A549 (cell line): ENCODE results near the gene CATSPERZ.

ENCODE experiments used
- CTCF ChIP-seq: fragments of >200 bp; sonication (Bioruptor Twin); formaldehyde crosslinking; IDR thresholded peaks from 3 replicates; pipeline ENCODE4 v1.5.1; 2016
- EP300 ChIP-seq, 2 experiments: fragments of >200 bp; sonication (Bioruptor Twin); formaldehyde crosslinking; IDR thresholded peaks; 2 replicates in 1 of 2; 3 replicates in 1 of 2; pipeline ENCODE4 v1.6.1; 2016 to 2017
- HDAC2 ChIP-seq: fragments of 200-600 bp; sonication (generic); IDR thresholded peaks from 2 replicates; pipeline ENCODE4 v1.6.1; 2016
- JUNB ChIP-seq: fragments of >200 bp; sonication (Bioruptor Twin); formaldehyde crosslinking; IDR thresholded peaks from 2 replicates; pipeline ENCODE4 v1.6.1; 2016
- NPAS2 ChIP-seq: fragments of 250-450 bp; sonication (Bioruptor Pico); IDR thresholded peaks from 2 replicates; pipeline ENCODE4 v1.8.0; 2022; ENCODE audit warnings: mild to moderate bottlenecking, moderate library complexity, borderline replicate concordance
- POLR2A ChIP-seq: IDR thresholded peaks from 2 replicates; pipeline ENCODE4 v1.6.1; 2012; ENCODE audit warnings: mild to moderate bottlenecking, low read length
- RCOR1 ChIP-seq: fragments of 150-350 bp; IDR thresholded peaks from 2 replicates; pipeline ENCODE4 v1.6.1; 2014; ENCODE audit warnings: antibody characterized with exemption, low read length, low read depth
- TF ChIP-seq, protein P1 (sequence below): IDR thresholded peaks from 2 replicates; pipeline ENCODE4 v1.6.1; 2012
- TF ChIP-seq, protein P2 (sequence below): fragments of 250-450 bp; sonication (Bioruptor Pico); IDR thresholded peaks from 2 replicates; pipeline ENCODE4 v1.5.0; 2021; ENCODE audit warnings: mild to moderate bottlenecking, moderate library complexity, borderline replicate concordance

GRCh38 chr11:64339286-64339685, 39.1 kb downstream of the CATSPERZ start:
- TF ChIP-seq CTCF (no peak), RCOR1 (no peak), EP300 (IDR thresholded peaks at IDR 0.05) (no peak), HDAC2 (no peak), JUNB (no peak), POLR2A (no peak), NPAS2 (no peak)
- TF ChIP-seq, protein P1, sequence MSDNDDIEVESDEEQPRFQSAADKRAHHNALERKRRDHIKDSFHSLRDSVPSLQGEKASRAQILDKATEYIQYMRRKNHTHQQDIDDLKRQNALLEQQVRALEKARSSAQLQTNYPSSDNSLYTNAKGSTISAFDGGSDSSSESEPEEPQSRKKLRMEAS = no peak
- TF ChIP-seq, protein P2, sequence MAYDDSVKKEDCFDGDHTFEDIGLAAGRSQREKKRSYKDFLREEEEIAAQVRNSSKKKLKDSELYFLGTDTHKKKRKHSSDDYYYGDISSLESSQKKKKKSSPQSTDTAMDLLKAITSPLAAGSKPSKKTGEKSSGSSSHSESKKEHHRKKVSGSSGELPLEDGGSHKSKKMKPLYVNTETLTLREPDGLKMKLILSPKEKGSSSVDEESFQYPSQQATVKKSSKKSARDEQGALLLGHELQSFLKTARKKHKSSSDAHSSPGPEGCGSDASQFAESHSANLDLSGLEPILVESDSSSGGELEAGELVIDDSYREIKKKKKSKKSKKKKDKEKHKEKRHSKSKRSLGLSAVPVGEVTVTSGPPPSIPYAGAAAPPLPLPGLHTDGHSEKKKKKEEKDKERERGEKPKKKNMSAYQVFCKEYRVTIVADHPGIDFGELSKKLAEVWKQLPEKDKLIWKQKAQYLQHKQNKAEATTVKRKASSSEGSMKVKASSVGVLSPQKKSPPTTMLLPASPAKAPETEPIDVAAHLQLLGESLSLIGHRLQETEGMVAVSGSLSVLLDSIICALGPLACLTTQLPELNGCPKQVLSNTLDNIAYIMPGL (CRISPR knock-in tag) = no peak
